Loucy (cell line): Measurements from ENCODE around the gene DLL4.

Experiments
- EZH2phosphoT487 ChIP-seq: fragments of 200-600 bp; IDR thresholded peaks from 2 replicates; pipeline ENCODE4 v1.6.1; 2018; ENCODE audit warnings: antibody characterized with exemption, mild to moderate bottlenecking, moderate library complexity, borderline replicate concordance
- TF ChIP-seq, protein P1 (sequence below): fragments of 200-600 bp; sonication (generic); conservative IDR thresholded peaks from 2 replicates; pipeline ENCODE4 v1.5.1; 2014; ENCODE audit warnings: mild to moderate bottlenecking, antibody characterized with exemption, low read length

DNA sequence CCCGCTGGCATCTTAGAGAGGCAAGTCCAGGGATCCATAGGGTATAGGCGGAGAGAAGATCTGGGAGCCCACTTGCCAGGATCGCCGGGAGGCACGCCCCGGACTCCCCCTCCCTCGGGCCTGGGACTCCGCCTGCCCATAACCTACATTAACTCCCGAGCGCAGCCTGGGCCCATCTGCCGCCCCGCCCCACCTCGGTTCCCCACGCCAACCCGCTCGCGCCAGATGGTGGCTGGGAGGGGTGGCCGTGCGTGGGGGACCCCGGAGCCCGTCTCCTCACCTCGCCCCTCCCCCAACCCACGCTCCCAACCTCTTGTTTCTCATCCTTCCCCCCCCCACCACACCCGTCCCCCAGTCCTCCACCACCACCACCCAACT, 1.7 kb upstream of the DLL4 start:
- TF ChIP-seq, protein P1, sequence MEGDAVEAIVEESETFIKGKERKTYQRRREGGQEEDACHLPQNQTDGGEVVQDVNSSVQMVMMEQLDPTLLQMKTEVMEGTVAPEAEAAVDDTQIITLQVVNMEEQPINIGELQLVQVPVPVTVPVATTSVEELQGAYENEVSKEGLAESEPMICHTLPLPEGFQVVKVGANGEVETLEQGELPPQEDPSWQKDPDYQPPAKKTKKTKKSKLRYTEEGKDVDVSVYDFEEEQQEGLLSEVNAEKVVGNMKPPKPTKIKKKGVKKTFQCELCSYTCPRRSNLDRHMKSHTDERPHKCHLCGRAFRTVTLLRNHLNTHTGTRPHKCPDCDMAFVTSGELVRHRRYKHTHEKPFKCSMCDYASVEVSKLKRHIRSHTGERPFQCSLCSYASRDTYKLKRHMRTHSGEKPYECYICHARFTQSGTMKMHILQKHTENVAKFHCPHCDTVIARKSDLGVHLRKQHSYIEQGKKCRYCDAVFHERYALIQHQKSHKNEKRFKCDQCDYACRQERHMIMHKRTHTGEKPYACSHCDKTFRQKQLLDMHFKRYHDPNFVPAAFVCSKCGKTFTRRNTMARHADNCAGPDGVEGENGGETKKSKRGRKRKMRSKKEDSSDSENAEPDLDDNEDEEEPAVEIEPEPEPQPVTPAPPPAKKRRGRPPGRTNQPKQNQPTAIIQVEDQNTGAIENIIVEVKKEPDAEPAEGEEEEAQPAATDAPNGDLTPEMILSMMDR: no peak
- TF ChIP-seq EZH2phosphoT487: no peak
